GM12891 (cell line): ENCODE data around the gene SHISA9.

Experiments
- DNase-seq: peaks from one replicate; pipeline ENCODE4 v3.0.0; 2011; ENCODE audit warnings: low spot score; ENCODE audit not compliant: insufficient read length
- FAIRE-seq: peaks from 2 replicates; lab custom pipeline; 2011; peaks lifted over from hg19 to GRCh38; lab: Jason Lieb, UNC
- PAX5 ChIP-seq: IDR thresholded peaks from 2 replicates; pipeline ENCODE4 v1.6.1; 2011; ENCODE audit warnings: low read length, moderate library complexity, mild to moderate bottlenecking; ENCODE audit not compliant: insufficient read depth, severe bottlenecking
- POLR2A ChIP-seq: IDR thresholded peaks from 2 replicates; pipeline ENCODE4 v1.6.1; 2011; ENCODE audit warnings: low read depth, low read length, control low read depth
- POLR2AphosphoS5 ChIP-seq: IDR thresholded peaks from 2 replicates; pipeline ENCODE4 v1.6.1; 2011; ENCODE audit warnings: low read depth, low read length, control low read depth
- POU2F2 ChIP-seq: IDR thresholded peaks from 2 replicates; pipeline ENCODE4 v1.6.1; 2011; ENCODE audit warnings: low read depth, mild to moderate bottlenecking, control low read depth, low read length, moderate library complexity
- SPI1 ChIP-seq: IDR thresholded peaks from 2 replicates; pipeline ENCODE4 v1.6.1; 2011; ENCODE audit warnings: low read depth, low read length, control low read depth
- TAF1 ChIP-seq: IDR thresholded peaks from 2 replicates; pipeline ENCODE4 v1.6.1; 2011; ENCODE audit warnings: low read depth, low read length, control low read depth

The SHISA9 gene

GRCh38 chr16:12942861-12943260, 41.5 kb downstream of the SHISA9 start:
- no peak for FAIRE-seq
- no peak for TF ChIP-seq TAF1
- no peak for TF ChIP-seq PAX5
- TF ChIP-seq POLR2A, result no peak
- no peak for TF ChIP-seq POU2F2
- TF ChIP-seq SPI1, result no peak
- no peak for TF ChIP-seq POLR2AphosphoS5

GRCh38 chr16:12944300-12944699, 42.9 kb downstream of the SHISA9 start:
- FAIRE-seq (no peak), DNase-seq (no peak)
- TF ChIP-seq PAX5 (no peak), SPI1 (no peak)

More at GRCh38 chr16:12942861-12943260, 41.5 kb downstream of the SHISA9 start:
- no peak for DNase-seq

GRCh38 chr16:12951392-12951791, 50.0 kb downstream of the SHISA9 start:
- FAIRE-seq, result no peak
- TF ChIP-seq TAF1 (no peak), POU2F2 (no peak), PAX5 (no peak), SPI1 (no peak), POLR2A (no peak), POLR2AphosphoS5 (no peak)
- no peak for DNase-seq

- TF ChIP-seq TAF1 (no peak), SPI1 (no peak), POLR2AphosphoS5 (no peak), POLR2A (no peak), PAX5 (no peak), POU2F2 (no peak)
- no peak for FAIRE-seq
- DNase-seq, result no peak
Observed at GRCh38 chr16:12951976-12952375, 50.6 kb downstream of the SHISA9 start.

GRCh38 chr16:12958366-12958765, 57.0 kb downstream of the SHISA9 start:
- DNase-seq, result no peak
- TF ChIP-seq SPI1 (no peak), POLR2A (no peak), POLR2AphosphoS5 (no peak), TAF1 (no peak), PAX5 (no peak), POU2F2 (no peak)
- no peak for FAIRE-seq

GRCh38 chr16:12959072-12959471, 57.7 kb downstream of the SHISA9 start:
- no peak for DNase-seq
- no peak for FAIRE-seq
- TF ChIP-seq POU2F2, result no peak
- no peak for TF ChIP-seq PAX5
- no peak for TF ChIP-seq TAF1
- no peak for TF ChIP-seq POLR2AphosphoS5
- no peak for TF ChIP-seq POLR2A
- TF ChIP-seq SPI1, result no peak

- no peak for FAIRE-seq
- TF ChIP-seq POU2F2, result no peak
- no peak for TF ChIP-seq SPI1
- TF ChIP-seq PAX5, result no peak
- TF ChIP-seq TAF1, result no peak
- DNase-seq, result no peak
Observed at GRCh38 chr16:12961626-12962025, 60.2 kb downstream of the SHISA9 start.

GRCh38 chr16:12964461-12964860, 63.1 kb downstream of the SHISA9 start:
- TF ChIP-seq POLR2AphosphoS5 (no peak), SPI1 (no peak), POLR2A (no peak), POU2F2 (no peak), TAF1 (no peak), PAX5 (no peak)
- no peak for FAIRE-seq
- DNase-seq, result no peak

- TF ChIP-seq SPI1 (no peak), POLR2A (no peak), PAX5 (no peak), POLR2AphosphoS5 (no peak), POU2F2 (no peak), TAF1 (no peak)
- DNase-seq (no peak), FAIRE-seq (no peak)
Observed at GRCh38 chr16:12965274-12965804, 63.9 kb downstream of the SHISA9 start.

- TF ChIP-seq SPI1, result no peak
- no peak for TF ChIP-seq POLR2A
- no peak for TF ChIP-seq POU2F2
- no peak for TF ChIP-seq POLR2AphosphoS5
- TF ChIP-seq PAX5, result no peak
- no peak for TF ChIP-seq TAF1
- no peak for FAIRE-seq
- DNase-seq, result no peak
Observed at GRCh38 chr16:12971241-12971640, 69.8 kb downstream of the SHISA9 start.

GRCh38 chr16:12972246-12972645, 70.8 kb downstream of the SHISA9 start:
- TF ChIP-seq POLR2AphosphoS5 (no peak), TAF1 (no peak), PAX5 (no peak), POU2F2 (no peak), POLR2A (no peak), SPI1 (no peak)
- no peak for DNase-seq
- FAIRE-seq, result no peak
